Endothelial cell of umbilical vein (primary cell): Measurements from ENCODE around the gene SLFNL1. TPM values are rescaled to one million over a fixed set of nuclear protein-coding genes. Genes with fewer than 3 reads are reported as not detected.

Experiments used
- BruUV-seq: library from RNA; stranded (reverse); fragments of 400-500 nt; replicated peaks from 2 replicates; lab custom pipeline; 2021; lab: Mats Ljungman, UMichigan
- CTCF ChIA-PET: fragments of 300-600, 350-600 bp; sonication (Branson Sonifier 250); formaldehyde crosslinking; loops from one replicate; lab custom pipeline; 2021; ENCODE audit warnings: antibody characterized with exemption, inconsistent platforms; lab: Charles Lee
- POLR2A ChIA-PET: fragments of 300-600, 350-600 bp; sonication (Branson Sonifier 250); formaldehyde crosslinking; loops from one replicate; lab custom pipeline; 2021; ENCODE audit warnings: antibody characterized with exemption, inconsistent platforms; lab: Charles Lee
- DNase-seq: peaks from one replicate; pipeline ENCODE4 v3.0.0-alpha.2; 2011; ENCODE audit warnings: low read depth, low spot score
- FAIRE-seq: peaks from 2 replicates; lab custom pipeline; 2011; peaks lifted over from hg19 to GRCh38; lab: Jason Lieb, UNC
- H2AFZ ChIP-seq: 2 replicates; pipeline ENCODE4 v1.6.0; 2012; ENCODE audit warnings: low read depth, low read length, control low read depth, inconsistent platforms
- H3K27ac ChIP-seq: 2 replicates; pipeline ENCODE4 v1.5.1; 2011; ENCODE audit warnings: low read depth, mild to moderate bottlenecking, control low read depth, low read length, moderate library complexity; ENCODE audit not compliant: insufficient read depth
- H3K27me3 ChIP-seq, 2 experiments: 2 replicates each; pipeline versions ENCODE4 v1.6.0 to v1.6.1; 2011; ENCODE audit warnings: low read length in 2 of 2, mixed read lengths in 1 of 2; ENCODE audit not compliant: control insufficient read depth in 2 of 2, insufficient read depth in 2 of 2
- H3K36me3 ChIP-seq, 2 experiments: 2 replicates in 1 of 2; 3 replicates in 1 of 2; pipeline ENCODE4 v1.5.1; 2011; ENCODE audit warnings: low read length in 2 of 2, mild to moderate bottlenecking in 1 of 2, moderate library complexity in 1 of 2; ENCODE audit not compliant: control insufficient read depth in 2 of 2, insufficient read depth in 2 of 2; ENCODE audit errors: extremely low read depth in 1 of 2
- H3K4me1 ChIP-seq: 3 replicates; pipeline ENCODE4 v1.5.1; 2011; ENCODE audit warnings: mild to moderate bottlenecking, low read length; ENCODE audit not compliant: control insufficient read depth, insufficient read depth; ENCODE audit errors: extremely low read depth
- H3K4me2 ChIP-seq: 2 replicates; pipeline ENCODE4 v1.6.1; 2011; ENCODE audit warnings: low read length, control low read depth, mixed read lengths; ENCODE audit not compliant: insufficient read depth
- H3K4me3 ChIP-seq, 3 experiments: fragments of 200-600 bp in 1 of 3; sonication (generic), shearing (Covaris generic) in 1 of 3; replicated peaks in 1 of 3; 2 replicates each; pipeline ENCODE4 v1.5.1; 2011 to 2016; ENCODE audit warnings: control low read depth in 3 of 3, low read length in 3 of 3, mild to moderate bottlenecking in 2 of 3, inconsistent platforms in 1 of 3, low read depth in 1 of 3, moderate library complexity in 1 of 3; ENCODE audit not compliant: insufficient read depth in 1 of 3
- H3K79me2 ChIP-seq: 2 replicates; pipeline ENCODE4 v1.6.0; 2012; ENCODE audit warnings: low read length, inconsistent platforms; ENCODE audit not compliant: control insufficient read depth, insufficient read depth
- H3K9ac ChIP-seq: replicated peaks from 2 replicates; pipeline ENCODE3; 2011; ENCODE audit warnings: low read length, control low read depth; ENCODE audit not compliant: insufficient read depth; ENCODE audit errors: extremely low read depth
- H3K9me1 ChIP-seq: replicated peaks from 3 replicates; pipeline ENCODE4 v1.6.0; 2011; ENCODE audit warnings: mild to moderate bottlenecking, low read length; ENCODE audit not compliant: control insufficient read depth, insufficient read depth; ENCODE audit errors: extremely low read depth
- H3K9me3 ChIP-seq: replicated peaks from 2 replicates; pipeline ENCODE4 v1.5.1; 2012; ENCODE audit warnings: low read length, inconsistent platforms; ENCODE audit not compliant: control insufficient read depth, insufficient read depth
- H4K20me1 ChIP-seq: replicated peaks from 2 replicates; pipeline ENCODE3; 2011; ENCODE audit warnings: mild to moderate bottlenecking, low read length; ENCODE audit not compliant: control insufficient read depth, insufficient read depth; ENCODE audit errors: extremely low read depth
- CTCF ChIP-seq, 2 donors: IDR thresholded peaks; 1 replicate in 1 of 2; 2 replicates in 1 of 2; pipeline ENCODE4 v1.5.1; 2011; ENCODE audit warnings: low read length in 2 of 2, mild to moderate bottlenecking in 2 of 2, moderate library complexity in 2 of 2, control low read depth in 1 of 2, inconsistent platforms in 1 of 2, low read depth in 1 of 2; ENCODE audit not compliant: insufficient read depth in 1 of 2; ENCODE audit errors: extremely low read depth in 1 of 2
- EZH2 ChIP-seq: IDR thresholded peaks from 2 replicates; pipeline ENCODE4 v1.6.1; 2012; ENCODE audit warnings: borderline replicate concordance, low read depth, mild to moderate bottlenecking, moderate library complexity, low read length, inconsistent platforms; ENCODE audit not compliant: severe bottlenecking
- FOS ChIP-seq: IDR thresholded peaks from 2 replicates; pipeline ENCODE4 v1.6.1; 2011; ENCODE audit warnings: mild to moderate bottlenecking, low read length, moderate library complexity, borderline replicate concordance; ENCODE audit not compliant: insufficient read depth
- GATA2 ChIP-seq: IDR thresholded peaks from 2 replicates; pipeline ENCODE4 v1.7.0; 2011; ENCODE audit warnings: low read depth, mild to moderate bottlenecking, moderate library complexity, mixed read lengths, low read length; ENCODE audit not compliant: insufficient read length, insufficient read depth
- JUN ChIP-seq: IDR thresholded peaks from 2 replicates; pipeline ENCODE4 v1.6.1; 2011; ENCODE audit warnings: borderline replicate concordance, low read depth; ENCODE audit not compliant: insufficient read length, insufficient read depth
- MAX ChIP-seq: IDR thresholded peaks from 2 replicates; pipeline ENCODE4 v1.6.1; 2011; ENCODE audit not compliant: insufficient read depth, insufficient read length
- MYC ChIP-seq: IDR thresholded peaks from one replicate; pipeline ENCODE4 v1.6.1; 2011; ENCODE audit warnings: mild to moderate bottlenecking, low read depth, low read length
- POLR2A ChIP-seq: IDR thresholded peaks from 2 replicates; pipeline ENCODE4 v1.6.1; 2012; ENCODE audit warnings: low read depth, mild to moderate bottlenecking, control low read depth, low read length
- POLR2AphosphoS5 ChIP-seq: IDR thresholded peaks from 2 replicates; pipeline ENCODE4 v1.6.1; 2012; ENCODE audit warnings: low read depth, mild to moderate bottlenecking, control low read depth, low read length, moderate library complexity; ENCODE audit not compliant: insufficient read depth
- dilution Hi-C: fragments of 300-500 bp; cut with MboI; formaldehyde crosslinking; loops from one replicate; pipeline ENCODE4 v1.15.0; 2019; ENCODE audit warnings: low sequenced_read_pairs; ENCODE audit not compliant: extremely low pct_ligation_motif_present
- intact Hi-C: fragments of 100-400 bp; cut with micrococcal nuclease; formaldehyde crosslinking; loops from one replicate; pipeline ENCODE4 v1.10.0; 2022
- polyA plus RNA-seq, 4 experiments: library from polyadenylated mRNA; depleted of rRNA in 3 of 4; stranded (reverse) in 3 of 4; unstranded in 1 of 4; fragments of >200 nt; gene quantifications; 2 replicates each; pipeline versions ENCODE4 v1.2.1 to v1.2.3, GENCODE V29; 2011 to 2012; ENCODE audit warnings: missing spikeins in 1 of 4
- total RNA-seq: library from RNA; stranded (reverse); gene quantifications from 2 replicates; pipeline ENCODE4 v1.2.3, GENCODE V29; 2021

SLFNL1 gene
- total and polyA plus RNA-seq, 2 donors (not counting 3 experiments of a cell fraction or from before 2014, with no cell fraction given) = 0.14 to 0.29 TPM

- Histone ChIP-seq H3K27ac (no peak overlapping the region), H3K4me1 (no peaks in the 10 kb centered on the region), H3K27me3 (no peaks in the 10 kb centered on the region), H4K20me1 (no peaks in the 10 kb centered on the region), H3K9ac (no peak overlapping the region), H3K4me2 (no peak overlapping the region), H3K9me1 (no peaks in the 10 kb centered on the region), H3K4me3 (no peak overlapping the region), H3K36me3 (peaks cover 31 to 32% of the 10 kb centered on the region in 2 experiments), H3K9me3 (no peaks in the 10 kb centered on the region), H3K79me2 (peaks cover 14% of the 10 kb centered on the region), H2AFZ (no peak overlapping the region)
- DNase-seq (no peak), FAIRE-seq (no peak)
- intact Hi-C loops (no loop called here), dilution Hi-C loops (no loop called here)
- no TSS peak for BruUV-seq
- ChIA-PET CTCF (interaction anchor here (1.5 kb wide), 1 partner anchor 127 kb away, joined by 4 read pairs; no protein-coding TSS in a partner anchor), POLR2A (no interaction called here)
- TF ChIP-seq POLR2AphosphoS5 (no peak), POLR2A (no peak), GATA2 (no peak), EZH2 (no peak)
Observed at GRCh38 chr1:40997096-40997495, 24.4 kb downstream of the SLFNL1 start.

GRCh38 chr1:40989066-40989465, 32.5 kb downstream of the SLFNL1 start:
- intact Hi-C loops (no loop called here), dilution Hi-C loops (no loop called here)
- Histone ChIP-seq H3K36me3 (peaks cover 28 to 49% of the 10 kb centered on the region in 2 experiments), H3K4me1 (peaks cover 8% of the 10 kb centered on the region), H3K9ac (no peak overlapping the region), H3K4me2 (no peak overlapping the region), H3K4me3 (no peak overlapping the region), H4K20me1 (no peaks in the 10 kb centered on the region), H3K9me1 (no peaks in the 10 kb centered on the region), H3K27ac (no peak overlapping the region), H3K27me3 (no peaks in the 10 kb centered on the region), H2AFZ (no peak overlapping the region), H3K79me2 (peaks cover 23% of the 10 kb centered on the region), H3K9me3 (no peaks in the 10 kb centered on the region)
- no peak for TF ChIP-seq GATA2
- TF ChIP-seq MYC = no peak
- TF ChIP-seq JUN = no peak
- no peak for TF ChIP-seq MAX
- TF ChIP-seq FOS = no peak
- no peak for TF ChIP-seq CTCF (IDR thresholded peaks at IDR 0.05; ENCODE audit: extremely low read depth in 1 of 2, insufficient read depth in 1 of 2, low read depth in 1 of 2, low read length in 2 of 2)
- no peak for TF ChIP-seq POLR2A
- no peak for TF ChIP-seq EZH2
- TF ChIP-seq POLR2AphosphoS5 = no peak
- FAIRE-seq (no peak), DNase-seq (no peak)
- no TSS peak for BruUV-seq
- ChIA-PET POLR2A (interaction anchor here (1.7 kb wide), 1 partner anchor 14 kb away, joined by 4 read pairs; no protein-coding TSS in a partner anchor), CTCF (no interaction called here)
